Endodermal cell (in vitro differentiated cells): ENCODE data around the gene PFDN1. TPM values are rescaled to one million over a fixed set of nuclear protein-coding genes. Genes with fewer than 3 reads are reported as not detected.

ENCODE experiments used
- DNase-seq: peaks from one replicate; pipeline ENCODE4 v3.0.0-alpha.2; 2017
- H3K27ac ChIP-seq: 2 replicates; pipeline ENCODE4 v1.5.1; 2013; ENCODE audit warnings: mild to moderate bottlenecking, low read depth, low read length, moderate library complexity
- H3K27me3 ChIP-seq: 2 replicates; pipeline ENCODE4 v1.6.1; 2013; ENCODE audit warnings: mild to moderate bottlenecking, low read length, moderate library complexity; ENCODE audit not compliant: insufficient read depth, control insufficient read depth, poor library complexity, severe bottlenecking
- H3K36me3 ChIP-seq: 2 replicates; pipeline ENCODE4 v1.7.0; 2013; ENCODE audit warnings: mild to moderate bottlenecking, low read length, moderate library complexity; ENCODE audit not compliant: control insufficient read depth, insufficient read depth
- H3K4me1 ChIP-seq: one replicate; pipeline ENCODE4 v1.7.0; 2013; ENCODE audit warnings: low read length; ENCODE audit not compliant: control insufficient read depth, insufficient read depth
- H3K4me3 ChIP-seq: 2 replicates; pipeline ENCODE4 v1.5.1; 2013; ENCODE audit warnings: mild to moderate bottlenecking, low read length, moderate library complexity
- H3K9ac ChIP-seq: 2 replicates; pipeline ENCODE4 v1.6.1; 2013; ENCODE audit warnings: mild to moderate bottlenecking, low read length, moderate library complexity; ENCODE audit not compliant: poor library complexity, severe bottlenecking; ENCODE audit errors: extremely low read depth
- H3K9me3 ChIP-seq: 2 replicates; pipeline ENCODE4 v1.6.1; 2013; ENCODE audit warnings: mild to moderate bottlenecking, low read length, moderate library complexity; ENCODE audit not compliant: control insufficient read depth
- H3K27ac Mint-ChIP-seq: 2 replicates; pipeline ENCODE4 v1.8.0; 2020; ENCODE audit warnings: mixed read lengths
- H3K27me3 Mint-ChIP-seq: 2 replicates; pipeline ENCODE4 v1.8.0; 2021; ENCODE audit warnings: mild to moderate bottlenecking, mixed read lengths; ENCODE audit not compliant: insufficient read depth
- H3K36me3 Mint-ChIP-seq: 2 replicates; pipeline ENCODE4 v1.8.0; 2020; ENCODE audit warnings: low read depth, mixed read lengths
- H3K4me1 Mint-ChIP-seq: 2 replicates; pipeline ENCODE4 v1.8.0; 2020; ENCODE audit warnings: mixed read lengths
- H3K4me3 Mint-ChIP-seq: 2 replicates; pipeline ENCODE4 v1.8.0; 2020; ENCODE audit warnings: mild to moderate bottlenecking, moderate library complexity, mixed read lengths
- H3K9me3 Mint-ChIP-seq: 2 replicates; pipeline ENCODE4 v1.8.0; 2020; ENCODE audit warnings: mild to moderate bottlenecking, mixed read lengths
- WGBS, 2 experiments: methylation state at CpG; one replicate each; pipeline versions ENCODE4 v1.1.5 to v1.1.7; 2013; ENCODE audit warnings: missing lambda C conversion rate in 2 of 2, mixed read lengths in 1 of 2; ENCODE audit not compliant: insufficient coverage in 1 of 2, insufficient read length in 1 of 2; 5-methylcytosine and 5-hydroxymethylcytosine counted together
- total RNA-seq, 2 donors: library from RNA; stranded (reverse); fragmentation: NEBNext Ultra II Directional in 1 of 2; extraction: Animal tissue kit (Norgen Biotek cat#: 25700) in 1 of 2; gene quantifications; 2 replicates in 1 of 2; 3 replicates in 1 of 2; pipeline ENCODE4 v1.2.1, GENCODE V29; 2021
- TF ChIP-seq, protein P1 (sequence below): fragments of 200-600 bp; sonication (generic); conservative IDR thresholded peaks from 2 replicates; pipeline ENCODE4 v1.5.0; 2021; ENCODE audit warnings: antibody characterized with exemption, mild to moderate bottlenecking

The PFDN1 gene
- total RNA-seq, 2 donors from 2014 or later: 62.9 to 64.4 TPM

DNA sequence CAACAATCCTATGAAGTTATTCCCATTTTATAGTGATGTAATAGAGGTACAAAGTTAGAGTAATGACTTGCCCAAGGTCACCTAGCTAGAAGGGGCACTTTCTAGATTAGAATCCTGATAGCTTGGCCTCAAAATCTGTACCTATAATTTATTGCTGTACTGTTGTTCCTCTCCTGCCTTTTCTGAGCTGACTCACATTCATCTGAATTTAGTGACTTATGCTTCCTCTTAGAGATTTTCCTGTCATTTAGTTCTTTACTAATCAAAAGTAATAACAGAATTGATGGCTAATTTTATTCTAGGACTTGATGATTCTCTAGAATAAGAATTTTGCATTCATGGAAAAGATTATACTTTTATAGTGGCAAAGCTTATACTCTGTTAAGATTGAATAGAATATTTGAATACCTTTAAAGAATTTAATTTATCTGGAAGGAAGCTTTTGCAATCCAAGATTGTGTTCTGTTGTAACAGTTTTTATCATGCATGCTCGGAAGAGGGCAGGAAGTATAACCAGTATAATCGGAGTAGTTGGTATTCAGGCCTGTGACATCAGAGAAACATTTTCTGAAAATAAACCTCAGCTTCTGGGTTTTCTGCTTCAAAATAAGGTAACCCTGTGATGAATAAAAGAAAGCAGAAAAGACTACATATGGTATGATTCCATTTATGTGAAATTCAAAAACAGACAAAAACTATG, 106.6 kb downstream of the PFDN1 start:
- 92 to 93% methylated on average over 2 of the region's 2 CpGs for WGBS, 2 experiments
- H3K27me3 Mint-ChIP-seq: no peaks in the 10 kb centered on the region
- H3K9me3 Mint-ChIP-seq: no peaks in the 10 kb centered on the region
- no peak overlapping the region for H3K9ac ChIP-seq
- no peak overlapping the region for H3K27ac Mint-ChIP-seq
- H3K36me3 ChIP-seq: peaks cover 8% of the 10 kb centered on the region
- TF ChIP-seq, protein P1, sequence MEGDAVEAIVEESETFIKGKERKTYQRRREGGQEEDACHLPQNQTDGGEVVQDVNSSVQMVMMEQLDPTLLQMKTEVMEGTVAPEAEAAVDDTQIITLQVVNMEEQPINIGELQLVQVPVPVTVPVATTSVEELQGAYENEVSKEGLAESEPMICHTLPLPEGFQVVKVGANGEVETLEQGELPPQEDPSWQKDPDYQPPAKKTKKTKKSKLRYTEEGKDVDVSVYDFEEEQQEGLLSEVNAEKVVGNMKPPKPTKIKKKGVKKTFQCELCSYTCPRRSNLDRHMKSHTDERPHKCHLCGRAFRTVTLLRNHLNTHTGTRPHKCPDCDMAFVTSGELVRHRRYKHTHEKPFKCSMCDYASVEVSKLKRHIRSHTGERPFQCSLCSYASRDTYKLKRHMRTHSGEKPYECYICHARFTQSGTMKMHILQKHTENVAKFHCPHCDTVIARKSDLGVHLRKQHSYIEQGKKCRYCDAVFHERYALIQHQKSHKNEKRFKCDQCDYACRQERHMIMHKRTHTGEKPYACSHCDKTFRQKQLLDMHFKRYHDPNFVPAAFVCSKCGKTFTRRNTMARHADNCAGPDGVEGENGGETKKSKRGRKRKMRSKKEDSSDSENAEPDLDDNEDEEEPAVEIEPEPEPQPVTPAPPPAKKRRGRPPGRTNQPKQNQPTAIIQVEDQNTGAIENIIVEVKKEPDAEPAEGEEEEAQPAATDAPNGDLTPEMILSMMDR: no peak
- no peaks in the 10 kb centered on the region for H3K9me3 ChIP-seq
- no peak overlapping the region for H3K4me3 Mint-ChIP-seq
- no peak overlapping the region for H3K27ac ChIP-seq
- peaks cover 18% of the 10 kb centered on the region for H3K36me3 Mint-ChIP-seq
- no peaks in the 10 kb centered on the region for H3K27me3 ChIP-seq
- H3K4me1 ChIP-seq: peaks cover 4% of the 10 kb centered on the region
- H3K4me3 ChIP-seq: no peak overlapping the region
- H3K4me1 Mint-ChIP-seq: peaks cover 26% of the 10 kb centered on the region
- DNase-seq: no peak

Other genes starting within 250 kb of the PFDN1 start
- gene PURA, start 189.0 kb downstream of the PFDN1 start, total RNA-seq: 1 to 10 TPM; 6.8 to 7.7 TPM
- 1 to 10 TPM; 2.0 to 2.5 TPM for gene IGIP, start 177.2 kb downstream of the PFDN1 start, total RNA-seq
- gene CYSTM1, start 127.9 kb downstream of the PFDN1 start, total RNA-seq: 10 to 100 TPM; 30.7 to 38.1 TPM
- 1 to 10 TPM; 1.4 to 2.1 TPM for gene HBEGF, start 43.5 kb upstream of the PFDN1 start, total RNA-seq
- 1 to 10 TPM in 1 of 2 donors, under 1 TPM in 1; 0.79 to 1.4 TPM for gene SLC4A9, start 57.1 kb upstream of the PFDN1 start, total RNA-seq
- gene ANKHD1, start 98.7 kb upstream of the PFDN1 start, total RNA-seq: 10 to 100 TPM; 85.6 to 95.9 TPM
- 1 to 10 TPM; 5.1 to 6.3 TPM for gene EIF4EBP3, start 244.6 kb upstream of the PFDN1 start, total RNA-seq